ACHN (cell line): ENCODE data around the gene CBX8.

Source experiments
- DNase-seq: peaks from one replicate; pipeline ENCODE4 v3.0.0-alpha.2; 2015
- in situ Hi-C: cut with HindIII; loops from 2 replicates; pipeline ENCODE4 v1.10.0; 2017; ENCODE audit warnings: low sequenced_read_pairs, low pct_ligation_motif_present, low pct_unique_long_range_greater_than_20kb

Gene CBX8

DNA sequence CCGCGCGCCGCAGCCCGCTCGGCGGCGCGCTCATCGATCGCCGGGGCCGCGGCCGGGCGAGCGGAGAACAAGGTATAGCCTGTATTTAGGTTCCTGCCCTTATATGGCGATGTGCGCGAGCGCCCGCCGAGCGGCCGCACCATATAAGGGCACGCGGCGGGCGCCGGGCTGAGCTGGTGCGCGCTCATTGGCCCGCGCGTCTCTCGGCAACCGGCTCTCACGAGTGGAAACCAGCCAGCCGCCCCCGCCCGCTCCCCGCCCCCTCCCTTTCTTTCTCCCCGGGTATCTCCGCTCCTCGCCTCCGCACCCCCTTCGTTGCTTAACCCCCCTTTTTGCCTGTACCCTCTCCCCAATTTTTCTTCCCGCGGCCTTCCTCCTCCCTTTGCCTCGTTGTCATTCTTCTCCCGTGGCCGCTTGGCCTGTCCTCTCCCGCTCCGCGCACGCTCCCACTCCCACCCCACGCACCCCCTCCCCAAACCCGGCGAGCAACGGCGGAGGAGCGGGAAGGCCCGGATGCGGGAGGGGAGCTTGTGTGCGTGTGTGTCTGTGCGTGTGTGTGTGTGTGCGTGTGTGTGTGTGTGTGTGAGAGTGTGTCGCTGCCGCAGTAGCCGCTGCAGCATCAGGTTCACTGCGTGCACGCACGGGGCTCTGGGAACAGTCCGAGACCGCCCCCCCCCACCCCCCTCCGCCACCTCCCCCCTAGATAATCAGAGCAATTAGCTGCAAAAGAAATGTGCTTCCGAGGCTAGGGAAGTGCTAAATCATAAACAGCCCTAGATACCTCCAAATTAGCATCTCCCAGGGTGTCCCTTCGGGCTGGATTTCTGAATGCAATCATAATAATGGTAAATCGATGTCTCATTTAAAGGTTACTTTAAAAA is 13.5 kb upstream of the CBX8 start:
- in situ Hi-C loops = no loop called here
- DNase-seq = peak; percentile 83

DNA sequence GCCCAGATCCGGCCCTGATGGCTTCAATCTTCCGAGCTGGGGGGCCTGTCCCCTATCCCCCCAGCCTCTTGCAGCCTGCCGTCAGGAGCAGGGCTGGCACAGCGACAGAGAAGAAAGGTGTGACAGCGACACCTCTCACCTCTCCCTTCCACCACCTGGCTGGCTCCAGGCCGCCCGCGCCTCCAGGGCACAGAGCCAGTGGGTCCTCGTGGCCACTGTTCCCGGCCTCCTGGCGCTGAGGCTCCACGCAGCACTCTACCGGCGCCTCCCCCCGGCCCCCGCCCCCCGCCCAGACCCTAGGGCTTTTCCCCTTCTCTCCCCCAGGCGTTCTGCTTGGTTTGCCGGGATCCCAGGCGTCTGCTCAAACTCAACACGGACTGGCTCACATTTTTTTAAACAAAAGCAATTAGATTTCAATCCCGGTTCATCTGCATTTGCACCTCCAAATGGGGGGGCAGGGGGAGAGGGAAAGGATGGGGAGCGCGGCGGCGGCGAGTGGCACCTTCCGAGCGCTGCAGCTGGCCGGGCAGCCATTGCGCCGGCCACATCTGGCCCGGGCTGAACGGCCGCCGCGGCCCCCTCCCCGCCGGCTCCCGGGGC is 12.8 kb upstream of the CBX8 start:
- in situ Hi-C loops = no loop called here
- no peak for DNase-seq

DNA sequence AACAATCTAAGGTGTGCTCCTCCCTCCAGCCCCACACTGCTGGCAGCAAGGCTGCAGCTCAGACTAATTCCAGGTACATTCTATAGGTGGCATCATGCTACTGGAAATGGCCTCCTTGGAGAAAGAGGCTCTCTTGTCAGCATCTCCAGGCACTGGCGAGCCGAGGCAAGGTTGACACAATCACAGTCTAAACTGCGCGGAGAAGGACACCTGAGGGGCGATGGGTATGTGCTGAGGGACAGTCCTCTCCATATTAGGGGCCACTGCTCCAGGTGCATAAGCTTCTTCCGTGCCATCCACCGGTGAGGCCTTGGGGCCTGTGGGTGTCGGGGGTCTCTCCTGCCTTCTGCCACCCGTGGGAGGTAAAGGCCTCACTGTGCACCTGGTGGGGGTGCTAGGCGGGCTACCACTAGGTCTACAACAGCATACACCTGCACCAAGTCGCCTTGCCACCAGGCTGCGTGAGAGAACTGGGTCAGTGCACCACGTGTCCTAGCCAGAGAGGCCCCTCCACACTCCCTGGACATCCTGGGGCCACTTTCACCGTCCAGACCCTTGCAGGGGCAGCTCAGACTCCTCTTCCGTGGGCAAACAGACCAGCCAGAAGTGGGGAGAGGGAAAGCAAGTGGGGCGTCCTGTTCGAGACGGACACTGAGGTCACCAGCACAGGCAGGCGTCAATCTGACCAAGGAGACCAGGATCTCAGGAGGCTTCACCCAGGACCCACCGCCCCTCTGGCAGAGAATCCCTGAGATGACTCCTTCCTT is 12.1 kb upstream of the CBX8 start:
- peak; percentile 71 for DNase-seq
- in situ Hi-C loops = no loop called here

DNA sequence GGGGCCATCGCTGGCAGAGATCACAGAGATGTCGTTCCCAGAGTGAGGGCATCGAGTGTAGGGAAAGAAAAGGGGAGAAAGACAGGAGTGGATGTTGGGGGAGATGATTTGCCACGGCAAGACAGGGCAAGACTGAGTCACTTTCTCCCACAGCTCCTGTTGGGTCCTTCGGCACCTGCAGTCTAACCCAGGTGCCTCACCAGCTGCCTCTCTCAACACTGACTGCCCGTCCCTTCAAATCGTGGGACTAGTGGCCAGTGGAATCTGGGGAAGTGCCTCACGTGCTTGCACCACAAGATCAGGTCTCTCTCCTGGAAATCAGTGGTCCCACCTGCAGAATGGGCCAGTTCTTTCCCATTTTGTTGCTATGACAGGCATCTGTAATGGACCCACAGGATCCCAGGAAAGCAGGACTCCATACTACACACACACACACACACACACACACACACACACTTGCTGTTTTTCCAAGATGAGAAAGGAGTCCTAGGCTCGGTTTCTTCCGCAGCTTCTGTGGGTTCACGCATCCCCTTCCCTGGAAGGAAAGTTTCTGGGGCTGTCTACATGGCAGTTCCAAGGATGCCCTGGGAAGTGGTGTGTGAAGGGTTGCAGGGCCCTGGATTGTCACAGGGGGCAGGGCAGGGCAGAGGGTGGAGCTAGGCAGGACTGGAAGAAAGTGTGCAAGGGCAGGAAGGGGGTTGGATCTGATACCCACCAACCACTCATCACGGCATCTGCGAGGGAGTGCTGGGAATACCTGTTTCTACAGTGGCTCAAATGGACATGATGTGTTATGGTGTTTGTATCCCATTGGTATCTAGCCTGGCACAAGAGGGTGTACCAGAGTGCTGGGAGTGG is 10.2 kb upstream of the CBX8 start:
- in situ Hi-C loops = no loop called here
- no peak for DNase-seq

DNA sequence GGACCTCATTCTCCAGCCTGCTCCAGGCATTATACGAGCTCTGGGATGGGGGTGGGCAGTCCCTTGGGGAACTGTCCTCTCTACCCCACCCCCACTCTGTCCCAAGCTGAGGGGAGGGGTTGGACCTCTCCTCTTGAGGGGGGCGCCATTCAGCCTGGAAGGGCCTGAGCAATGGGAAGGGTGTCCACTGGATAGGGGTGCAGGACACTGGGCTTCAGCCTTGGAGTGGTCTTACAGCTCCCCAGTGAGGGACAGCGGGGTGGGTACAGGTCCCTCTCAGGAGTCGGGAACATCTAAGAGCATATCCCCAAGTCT is 9.5 kb upstream of the CBX8 start:
- DNase-seq = no peak
- in situ Hi-C loops = no loop called here

DNA sequence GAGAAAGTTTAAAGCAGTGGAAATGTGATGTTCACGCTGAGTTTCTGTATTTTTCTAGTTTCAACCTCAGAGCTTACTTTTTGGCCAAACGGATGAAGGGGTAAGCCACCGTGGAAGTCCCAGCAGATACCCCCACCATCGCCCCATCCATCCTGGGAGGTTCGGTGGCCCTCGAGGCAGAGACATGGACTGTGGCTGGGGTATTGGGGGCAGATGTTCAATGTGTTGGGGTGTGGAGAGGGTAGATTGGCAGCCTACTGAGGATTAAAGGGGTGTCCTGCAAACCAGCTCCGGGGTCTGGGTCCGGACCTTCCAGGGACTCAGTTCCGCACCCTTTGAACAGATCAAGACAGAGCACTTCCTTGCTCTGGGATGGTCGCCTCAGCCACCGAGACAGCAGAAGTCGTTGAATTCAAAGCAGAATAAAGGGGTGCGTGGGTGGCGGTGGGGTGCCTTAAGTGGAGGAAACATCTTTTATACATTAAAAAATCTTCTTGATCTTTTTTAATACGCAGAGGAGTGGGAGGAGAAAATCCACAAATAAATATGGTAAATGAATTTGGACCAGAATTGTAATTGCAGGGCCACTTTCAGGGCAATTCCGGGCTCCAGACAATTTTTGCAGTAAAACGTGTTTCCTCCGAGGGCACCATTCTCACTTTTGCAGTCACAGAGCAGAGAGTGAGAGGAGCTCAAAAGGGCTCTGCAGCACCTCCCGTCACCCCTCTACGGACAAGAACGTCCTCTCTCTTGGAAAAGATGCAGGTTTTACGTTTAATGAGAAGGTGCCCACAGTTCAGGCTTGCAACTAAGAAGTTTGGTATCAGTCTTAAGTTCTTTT is 8.2 kb upstream of the CBX8 start:
- in situ Hi-C loops = no loop called here
- no peak for DNase-seq

DNA sequence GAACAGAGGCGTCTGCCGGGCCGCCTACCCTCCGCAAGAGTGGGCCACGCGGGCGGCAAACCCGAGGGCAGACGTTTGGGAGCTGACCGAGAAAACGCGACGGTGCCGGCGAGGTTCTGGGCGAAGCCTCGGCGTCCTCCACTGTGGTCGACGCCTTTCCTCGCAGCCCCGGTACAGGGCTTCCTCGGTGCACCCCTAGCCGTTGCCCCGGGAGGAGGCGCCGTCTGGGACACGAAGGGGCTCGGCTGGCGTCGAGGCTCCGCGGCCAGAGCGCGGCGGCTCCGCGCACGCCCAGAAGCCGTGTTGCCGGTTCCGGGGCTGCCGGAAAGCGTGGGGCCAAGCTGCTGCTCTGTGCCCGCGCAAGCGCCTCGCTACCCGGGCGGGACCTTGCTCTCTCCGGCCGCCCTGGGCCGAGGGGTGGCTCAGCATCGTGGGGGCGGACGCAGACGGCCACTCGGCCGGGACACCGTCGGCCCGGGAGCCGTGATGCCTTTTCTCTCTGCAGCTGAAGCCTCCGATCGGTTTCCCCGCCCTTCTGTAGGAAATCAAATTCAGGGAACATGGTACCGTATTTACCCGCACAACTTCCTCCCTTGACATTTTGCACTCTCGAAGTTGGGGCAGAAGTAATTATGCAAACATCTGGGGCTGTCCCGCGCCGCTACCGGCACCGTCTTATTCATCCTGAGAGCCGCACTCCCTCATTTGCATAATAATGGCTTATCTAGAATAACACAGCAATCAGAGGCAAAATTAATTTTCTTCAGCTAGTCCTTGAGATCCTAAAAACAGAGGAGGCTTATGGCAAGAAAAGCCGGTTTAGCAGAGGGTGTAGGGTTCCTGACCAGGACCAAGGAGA is 7.3 kb upstream of the CBX8 start:
- in situ Hi-C loops = no loop called here
- no peak for DNase-seq

DNA sequence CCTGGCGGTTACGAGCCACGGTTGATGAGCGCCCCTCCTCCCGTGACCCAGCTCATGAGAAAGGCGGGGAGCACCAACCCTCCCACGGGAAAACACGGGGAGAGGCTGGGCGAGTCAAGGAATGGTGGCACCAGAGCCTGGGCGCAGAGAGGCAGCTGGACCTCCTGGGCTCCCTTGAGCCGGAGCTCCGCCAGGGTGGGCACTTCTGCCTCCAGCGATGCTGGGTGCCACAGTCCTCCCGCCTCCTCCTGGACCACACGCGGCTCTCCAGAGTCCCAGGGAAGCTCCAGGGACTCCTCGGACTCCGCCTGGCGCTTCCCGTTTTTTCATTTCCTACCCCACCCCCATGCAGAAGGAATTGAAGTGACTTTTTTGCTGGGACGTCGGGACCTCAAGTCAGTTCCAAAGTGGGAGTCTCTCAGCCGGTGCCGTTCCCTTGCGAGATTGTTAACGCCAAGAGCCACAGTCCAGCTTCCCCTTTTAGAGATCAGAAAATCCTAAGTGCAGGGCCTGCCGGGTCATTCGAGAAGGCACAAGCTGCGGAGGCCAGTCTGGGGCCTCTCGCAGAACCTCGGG is 6.6 kb upstream of the CBX8 start:
- in situ Hi-C loops = no loop called here
- DNase-seq = no peak

DNA sequence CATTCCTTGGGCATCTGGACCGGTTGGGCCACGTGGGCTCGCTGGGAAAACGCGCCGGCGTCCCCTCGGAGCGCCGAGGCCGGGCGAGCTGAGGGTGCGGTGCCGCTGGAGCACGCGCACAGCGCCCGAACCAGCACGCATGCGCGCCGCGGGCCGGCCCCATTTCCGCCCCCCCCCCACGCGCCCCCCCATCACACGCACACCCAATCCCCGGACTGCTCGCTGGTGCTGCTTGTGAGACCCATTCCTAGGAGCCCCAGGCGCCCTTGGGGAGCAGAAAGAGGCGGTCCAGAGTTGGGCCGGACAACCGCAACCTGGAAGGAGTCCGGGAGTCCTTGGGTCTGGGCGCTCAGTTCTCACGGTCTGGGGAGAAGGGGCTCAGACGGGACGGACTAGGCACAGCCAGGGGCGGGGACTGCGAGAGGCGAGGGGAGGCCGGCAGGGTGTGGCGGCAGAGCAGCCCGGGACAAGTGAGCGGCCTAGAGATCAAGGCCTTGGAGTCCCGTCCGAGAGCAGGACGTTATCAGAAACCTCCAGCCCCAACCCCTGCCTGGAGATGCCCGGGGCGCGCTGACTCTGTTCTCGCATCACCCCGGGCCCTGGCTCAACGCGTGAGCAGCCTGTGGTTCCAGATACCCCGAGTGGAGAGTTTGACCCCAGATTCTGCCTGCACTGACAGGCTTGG is 6.0 kb upstream of the CBX8 start:
- no peak for DNase-seq
- in situ Hi-C loops = no loop called here

DNA sequence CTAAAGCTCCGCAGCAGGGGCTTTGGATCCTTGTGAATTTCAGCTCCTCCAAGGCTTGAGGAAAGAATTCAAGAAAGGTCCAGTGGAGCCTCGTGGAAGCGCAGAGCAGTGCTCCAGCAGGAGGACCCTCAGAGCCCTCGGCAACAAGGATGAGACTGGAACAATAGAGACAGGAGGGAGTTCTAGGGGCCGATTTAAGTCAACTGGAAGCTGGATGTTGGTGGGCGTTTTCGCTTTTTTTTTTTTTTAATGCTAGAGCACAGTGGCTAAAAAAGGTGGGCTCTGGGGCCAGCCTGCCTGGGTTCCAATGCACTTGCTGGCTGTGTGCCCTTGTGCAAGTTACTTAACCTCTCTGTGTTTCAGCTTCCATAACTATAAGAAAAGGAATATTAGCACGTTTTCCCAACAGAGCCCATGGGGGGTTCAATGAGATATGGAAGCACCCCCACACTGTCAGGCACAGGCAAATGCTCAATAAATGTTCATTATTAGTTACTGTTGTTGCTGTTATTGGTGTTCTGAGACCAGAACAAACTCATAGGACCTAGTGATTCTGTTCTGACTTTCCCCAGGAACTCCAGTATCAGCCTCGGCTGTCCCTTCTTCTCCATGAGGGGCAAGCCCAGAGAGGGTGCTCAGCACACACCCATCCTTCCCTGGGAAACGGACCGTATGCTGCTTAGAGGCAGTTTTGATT is 5.3 kb upstream of the CBX8 start:
- DNase-seq = no peak
- in situ Hi-C loops = no loop called here

DNA sequence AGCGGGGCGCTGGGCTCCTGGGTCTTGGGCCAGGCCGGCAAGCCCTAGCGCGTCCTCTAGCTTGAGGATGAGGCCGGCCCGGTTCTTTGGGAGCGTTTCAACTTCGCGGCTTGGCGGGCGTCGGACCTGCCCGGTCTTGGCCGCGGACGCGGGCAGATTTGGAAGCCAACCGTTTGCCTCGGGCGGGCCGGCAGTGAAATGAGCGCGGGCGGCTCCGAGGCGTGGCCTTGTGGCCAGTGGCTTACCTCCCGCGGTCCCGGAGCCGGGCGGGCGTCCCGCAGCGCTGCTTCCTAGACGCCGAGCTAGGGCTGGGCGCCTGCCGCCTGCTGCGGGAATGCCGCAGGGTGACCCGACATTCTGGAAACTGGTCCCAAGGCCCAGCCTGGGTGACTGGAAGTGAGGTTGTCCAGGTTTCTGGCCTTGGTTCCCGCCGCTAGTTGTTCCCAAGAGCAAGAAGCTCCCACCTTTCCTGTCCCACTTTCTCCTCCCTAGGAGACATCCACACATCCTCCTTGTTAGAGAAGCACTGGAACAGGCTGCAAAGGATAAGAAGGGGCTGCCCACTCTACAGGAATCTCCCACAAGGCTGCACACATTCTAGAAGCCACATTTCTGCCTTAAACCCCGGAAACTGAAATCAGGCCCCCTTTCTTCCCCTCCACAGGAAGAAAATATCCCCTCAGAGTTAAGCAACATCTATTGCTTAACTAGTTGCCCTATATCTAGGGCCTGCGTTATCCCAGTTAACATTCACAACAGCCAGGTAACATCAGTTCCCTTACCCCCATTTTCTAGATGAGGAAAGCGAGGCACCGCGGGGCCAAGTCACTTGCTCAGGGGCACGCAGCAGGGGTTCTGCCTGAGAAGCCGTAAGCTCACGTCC is 4.5 kb upstream of the CBX8 start:
- in situ Hi-C loops = no loop called here

DNA sequence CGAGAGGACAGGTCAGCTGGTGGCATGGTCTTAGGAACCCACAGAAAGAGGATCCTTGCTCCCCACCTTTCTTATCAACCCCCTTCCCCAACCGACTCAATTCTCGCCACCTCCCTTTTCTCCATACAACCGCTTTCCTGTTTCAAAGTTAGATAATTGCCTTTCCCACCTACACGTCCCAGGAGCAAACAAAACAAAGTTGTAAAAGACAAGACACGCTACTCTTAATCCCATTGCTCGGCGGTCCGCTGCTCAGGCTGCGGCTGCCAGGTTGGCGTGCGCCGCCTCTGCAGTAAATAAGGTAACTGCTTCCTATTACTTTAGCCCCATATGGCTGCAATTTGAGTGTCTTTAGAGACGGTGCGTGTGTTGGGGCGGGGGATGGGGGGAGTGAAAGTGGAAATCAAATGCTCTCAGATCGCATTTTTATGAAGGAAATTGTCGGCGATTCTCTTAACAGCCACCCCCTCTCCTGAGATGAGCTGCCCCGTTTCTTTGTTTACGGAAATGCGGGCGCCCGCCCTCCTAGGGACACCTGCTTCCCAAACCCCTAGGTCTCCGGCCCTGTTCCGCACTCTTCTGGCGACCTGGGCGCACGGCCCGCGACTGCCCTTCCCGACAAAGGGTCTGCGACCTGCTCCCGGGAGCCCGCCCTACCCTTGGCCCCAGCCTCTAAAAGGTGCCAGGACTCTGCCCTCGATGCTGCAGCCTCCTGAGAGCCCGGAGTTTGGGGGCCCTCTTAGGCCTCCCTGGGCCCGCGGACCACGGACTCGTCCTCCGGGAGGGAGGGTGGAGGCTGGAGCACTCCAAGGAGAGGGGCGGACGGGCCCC is 3.7 kb upstream of the CBX8 start:
- in situ Hi-C loops = no loop called here
- peak; percentile 57 for DNase-seq

More for the DNA sequence above, 4.5 kb upstream of the CBX8 start:
- peak; percentile 59 for DNase-seq

DNA sequence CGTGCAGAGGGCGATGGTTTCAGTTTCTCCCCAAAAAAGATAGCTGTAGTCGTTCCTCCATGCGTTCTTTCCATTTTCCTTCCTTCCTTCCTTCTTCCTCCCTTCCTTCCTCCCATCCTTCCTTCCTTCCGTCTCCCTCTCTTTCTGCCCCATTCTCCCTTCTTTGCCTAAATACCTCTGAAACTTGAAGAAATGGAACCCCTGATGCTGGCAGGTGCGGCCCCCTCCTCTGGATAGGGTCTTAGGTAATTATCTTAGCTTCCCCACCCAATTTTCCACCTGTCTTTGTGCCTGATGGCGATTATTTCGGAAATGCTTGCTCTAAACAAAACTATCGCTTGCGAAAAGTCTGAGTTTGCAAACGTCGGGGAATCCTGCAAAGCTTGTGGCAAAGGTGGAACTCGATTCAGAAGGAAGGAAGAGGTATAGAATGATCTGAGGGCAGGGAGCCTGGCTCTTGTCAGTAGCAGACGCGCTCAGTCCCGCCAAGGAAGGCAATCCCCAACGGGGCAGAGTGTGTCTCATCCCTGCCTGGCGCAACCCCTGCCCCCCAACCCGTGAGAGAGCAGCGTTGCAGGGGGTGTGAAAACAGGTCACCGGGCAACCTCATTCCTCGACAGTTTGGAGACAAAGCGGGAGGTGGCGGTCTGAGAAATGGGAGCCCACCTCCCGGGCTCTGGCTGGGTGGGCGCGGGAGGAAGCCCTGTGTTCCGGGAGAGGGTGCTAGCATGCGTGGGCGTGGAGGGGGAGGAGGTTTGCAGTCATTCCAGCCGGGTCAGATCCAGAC is 2.9 kb upstream of the CBX8 start:
- no peak for DNase-seq
- in situ Hi-C loops = no loop called here
